SK-N-SH (cell line): Measurements from ENCODE around the gene CPOX. TPM values are rescaled to one million over a fixed set of nuclear protein-coding genes. Genes with fewer than 3 reads are reported as not detected.

Source experiments
- CTCF ChIA-PET: fragments of 300-600, 350-600 bp; formaldehyde crosslinking; extraction: SDS; loops from one replicate; lab custom pipeline; 2021; lab: Yijun Ruan, JAX
- POLR2A ChIA-PET: fragments of 350-600 bp; sonication (Branson Sonifier 250); formaldehyde crosslinking; extraction: SDS; loops from one replicate; lab custom pipeline; 2020; ENCODE audit warnings: antibody characterized with exemption, inconsistent platforms; lab: Yijun Ruan, JAX
- DNase-seq: peaks from one replicate; pipeline ENCODE4 v3.0.0; 2012
- H2AFZ ChIP-seq: fragments of 200-600 bp; sonication (generic); 2 replicates; pipeline ENCODE4 v1.8.1; 2016; ENCODE audit warnings: antibody characterized with exemption, mild to moderate bottlenecking, low read depth
- H3F3A ChIP-seq: fragments of 200-600 bp; sonication (generic); replicated peaks from 2 replicates; pipeline ENCODE3; 2016; ENCODE audit warnings: antibody characterized with exemption, mild to moderate bottlenecking; ENCODE audit not compliant: insufficient read depth
- H3K27ac ChIP-seq, 2 experiments: fragments of 200-500 bp in 1 of 2; fragments of 200-600 bp in 1 of 2; sonication (Bioruptor generic) in 1 of 2; sonication (generic), shearing (Covaris generic) in 1 of 2; 2 replicates each; pipeline versions ENCODE4 v1.5.1 to v1.6.1; 2014 to 2016; ENCODE audit warnings: low read depth in 2 of 2, inconsistent platforms in 1 of 2, low read length in 1 of 2, mild to moderate bottlenecking in 1 of 2, mixed read lengths in 1 of 2
- H3K27me3 ChIP-seq: fragments of 200-600 bp; sonication (generic), shearing (Covaris generic); 2 replicates; pipeline ENCODE4 v1.6.1; 2016; ENCODE audit warnings: mixed run types; ENCODE audit not compliant: insufficient read depth
- H3K36me3 ChIP-seq, 2 experiments: fragments of 200-500 bp in 1 of 2; fragments of 200-600 bp in 1 of 2; sonication (Bioruptor generic) in 1 of 2; sonication (generic) in 1 of 2; replicated peaks in 1 of 2; 2 replicates each; pipeline versions ENCODE3 to v1.5.1; 2014 to 2016; ENCODE audit warnings: low read length in 1 of 2, mild to moderate bottlenecking in 1 of 2; ENCODE audit not compliant: insufficient read depth in 2 of 2, control insufficient read depth in 1 of 2
- H3K4me1 ChIP-seq, 2 experiments: fragments of 200-500 bp in 1 of 2; fragments of 200-600 bp in 1 of 2; sonication (Bioruptor generic) in 1 of 2; sonication (generic), shearing (Covaris generic) in 1 of 2; 2 replicates each; pipeline versions ENCODE4 v1.5.1 to v1.6.1; 2014 to 2016; ENCODE audit warnings: low read depth in 1 of 2, low read length in 1 of 2, mixed run types in 1 of 2; ENCODE audit not compliant: insufficient read depth in 2 of 2, control insufficient read depth in 1 of 2
- H3K4me2 ChIP-seq: fragments of 200-600 bp; sonication (generic), shearing (Covaris generic); 2 replicates; pipeline ENCODE4 v1.6.1; 2017; ENCODE audit warnings: mixed run types
- H3K4me3 ChIP-seq, 2 experiments: fragments of 200-500 bp in 1 of 2; fragments of 200-600 bp in 1 of 2; sonication (Bioruptor generic) in 1 of 2; sonication (generic), shearing (Covaris generic) in 1 of 2; 2 replicates each; pipeline versions ENCODE4 v1.5.1 to v1.8.1; 2014 to 2016; ENCODE audit warnings: low read depth in 2 of 2, inconsistent platforms in 1 of 2, low read length in 1 of 2, mild to moderate bottlenecking in 1 of 2, mixed read lengths in 1 of 2, moderate library complexity in 1 of 2
- H3K79me2 ChIP-seq: fragments of 200-600 bp; sonication (generic); 2 replicates; pipeline ENCODE4 v1.8.1; 2017; ENCODE audit warnings: mild to moderate bottlenecking; ENCODE audit not compliant: insufficient read depth
- H3K9ac ChIP-seq: fragments of 200-600 bp; sonication (generic); 2 replicates; pipeline ENCODE4 v1.6.1; 2017; ENCODE audit warnings: mixed run types
- H3K9me2 ChIP-seq: fragments of 200-600 bp; sonication (generic); 2 replicates; pipeline ENCODE4 v1.6.1; 2017; ENCODE audit warnings: mixed run types
- H3K9me3 ChIP-seq: fragments of 200-600 bp; sonication (generic); 2 replicates; pipeline ENCODE4 v1.6.1; 2017; ENCODE audit warnings: mixed run types, mild to moderate bottlenecking, moderate library complexity
- H4K20me1 ChIP-seq: fragments of 200-600 bp; sonication (generic); 2 replicates; pipeline ENCODE4 v1.6.1; 2017; ENCODE audit warnings: mild to moderate bottlenecking, mixed run types; ENCODE audit not compliant: insufficient read depth
- ELF1 ChIP-seq: IDR thresholded peaks from 2 replicates; pipeline ENCODE4 v1.4.0; 2012
- EP300 ChIP-seq, 2 experiments: IDR thresholded peaks; 2 replicates each; pipeline versions ENCODE4 v1.4.0 to v1.6.1; 2012; ENCODE audit warnings: borderline replicate concordance in 1 of 2, low read depth in 1 of 2, low read length in 1 of 2
- EZH2phosphoT487 ChIP-seq: fragments of 200-600 bp; sonication (generic); IDR thresholded peaks from 2 replicates; pipeline ENCODE4 v1.6.1; 2017; ENCODE audit warnings: low read depth, mixed run types, mild to moderate bottlenecking, antibody characterized with exemption, moderate library complexity, borderline replicate concordance
- FOSL2 ChIP-seq: IDR thresholded peaks from 2 replicates; pipeline ENCODE4 v1.4.0; 2012; ENCODE audit warnings: low read depth, mild to moderate bottlenecking, moderate library complexity, borderline replicate concordance
- FOXJ3 ChIP-seq: sonication (generic); formaldehyde crosslinking; IDR thresholded peaks from 2 replicates; pipeline ENCODE4 v1.5.1; 2020; ENCODE audit warnings: mild to moderate bottlenecking, missing genetic modification reagents
- FOXM1 ChIP-seq: IDR thresholded peaks from 2 replicates; pipeline ENCODE4 v1.4.0; 2012; ENCODE audit warnings: low read depth, mild to moderate bottlenecking
- GATA2 ChIP-seq: sonication (generic); formaldehyde crosslinking; IDR thresholded peaks from 2 replicates; pipeline ENCODE4 v1.5.0; 2020; ENCODE audit warnings: mild to moderate bottlenecking, missing genetic modification reagents
- MEF2A ChIP-seq: IDR thresholded peaks from 2 replicates; pipeline ENCODE4 v1.4.0; 2012; ENCODE audit warnings: low read depth, borderline replicate concordance
- NFIC ChIP-seq: IDR thresholded peaks from 2 replicates; pipeline ENCODE4 v1.4.0; 2012; ENCODE audit warnings: borderline replicate concordance
- NRF1 ChIP-seq: IDR thresholded peaks from 2 replicates; pipeline ENCODE4 v1.6.1; 2012; ENCODE audit warnings: low read depth, mild to moderate bottlenecking, low read length
- POLR2AphosphoS5 ChIP-seq: IDR thresholded peaks from 2 replicates; pipeline ENCODE4 v1.6.1; 2012; ENCODE audit warnings: low read depth, low read length
- RAD21 ChIP-seq: IDR thresholded peaks from 2 replicates; pipeline ENCODE4 v1.6.1; 2012; ENCODE audit warnings: mild to moderate bottlenecking, low read length
- RCOR1 ChIP-seq: fragments of 150-350 bp; IDR thresholded peaks from 2 replicates; pipeline ENCODE4 v1.6.1; 2017; ENCODE audit warnings: antibody characterized with exemption, low read length
- RXRA ChIP-seq: IDR thresholded peaks from 2 replicates; pipeline ENCODE4 v1.4.0; 2012; ENCODE audit warnings: low read depth, mild to moderate bottlenecking, borderline replicate concordance
- SIN3A ChIP-seq: IDR thresholded peaks from 2 replicates; pipeline ENCODE4 v1.6.1; 2012; ENCODE audit warnings: low read depth, mild to moderate bottlenecking, low read length, moderate library complexity, borderline replicate concordance
- SMC3 ChIP-seq: IDR thresholded peaks from 2 replicates; pipeline ENCODE4 v1.6.1; 2012; ENCODE audit warnings: low read depth, low read length, improper control_type of control experiment
- TAF1 ChIP-seq: IDR thresholded peaks from 2 replicates; pipeline ENCODE4 v1.6.1; 2012; ENCODE audit warnings: low read depth, mild to moderate bottlenecking, low read length, moderate library complexity, borderline replicate concordance
- TEAD4 ChIP-seq: IDR thresholded peaks from 2 replicates; pipeline ENCODE4 v1.4.0; 2012; ENCODE audit warnings: mild to moderate bottlenecking, borderline replicate concordance; ENCODE audit not compliant: insufficient read depth
- YY1 ChIP-seq: IDR thresholded peaks from 2 replicates; pipeline ENCODE4 v1.4.0; 2012; ENCODE audit warnings: low read depth, mild to moderate bottlenecking
- WGBS: methylation state at CpG from one replicate; pipeline ENCODE4 v1.1.6; 2017; ENCODE audit warnings: low lambda C conversion rate; 5-methylcytosine and 5-hydroxymethylcytosine counted together
- polyA plus RNA-seq, 3 experiments: library from polyadenylated mRNA; depleted of rRNA; stranded (reverse); fragments of >200 nt; gene quantifications; 2 replicates each; pipeline ENCODE4 v1.2.3, GENCODE V29; 2012
- TF ChIP-seq, protein P1 (sequence below): fragments of 150-350 bp; IDR thresholded peaks from 2 replicates; pipeline ENCODE4 v1.6.1; 2016; ENCODE audit warnings: mild to moderate bottlenecking, low read depth, low read length
- TF ChIP-seq, protein P2 (sequence below): IDR thresholded peaks from 2 replicates; pipeline ENCODE4 v1.4.0; 2012; ENCODE audit warnings: low read depth, borderline replicate concordance

Gene CPOX
- polyA plus RNA-seq, 1 of the 3 experiments (the other 2 are of a cell fraction): 36.7 TPM

GRCh38 chr3:98630416-98630815 is 37.0 kb upstream of the CPOX start:
- POLR2A ChIA-PET: no interaction called here
- DNase-seq: no peak
- H3K9me3 ChIP-seq: no peaks in the 10 kb centered on the region
- no peak overlapping the region for H3K9ac ChIP-seq
- TF ChIP-seq NRF1 (no peak), EZH2phosphoT487 (no peak), RCOR1 (no peak), FOXM1 (no peak), RAD21 (no peak), SMC3 (no peak), RXRA (no peak)
- TF ChIP-seq, all 33 proteins: peak for 0
- no peaks in the 10 kb centered on the region for H3K9me2 ChIP-seq
- H3K79me2 ChIP-seq: no peaks in the 10 kb centered on the region
- H3K4me3 ChIP-seq: no peak overlapping the region
- WGBS: 43% methylated on average over 3 of the region's 3 CpGs
- no peaks in the 10 kb centered on the region for H3F3A ChIP-seq
- no peaks in the 10 kb centered on the region for H3K4me1 ChIP-seq
- no peaks in the 10 kb centered on the region for H3K36me3 ChIP-seq
- no peak overlapping the region for H2AFZ ChIP-seq
- CTCF ChIA-PET: interaction anchor here (1.3 to 1.6 kb wide), 2 partner anchors 19 to 28 kb away, joined by 3 to 5 read pairs; no protein-coding TSS in a partner anchor
- H4K20me1 ChIP-seq: no peaks in the 10 kb centered on the region
- H3K27ac ChIP-seq: no peak overlapping the region
- H3K27me3 ChIP-seq: no peaks in the 10 kb centered on the region
- H3K4me2 ChIP-seq: no peak overlapping the region

- no peak overlapping the region for H3K4me3 ChIP-seq
- H3K9me3 ChIP-seq: no peaks in the 10 kb centered on the region
- no peaks in the 10 kb centered on the region for H3K9me2 ChIP-seq
- no peak overlapping the region for H3K27ac ChIP-seq
- TF ChIP-seq GATA2 (CRISPR knock-in tag) (no peak), TAF1 (no peak), EP300 (IDR thresholded peaks at IDR 0.05; ENCODE audit: borderline replicate concordance in 1 of 2, low read depth in 1 of 2, low read length in 1 of 2) (no peak), NRF1 (no peak), ELF1 (no peak)
- TF ChIP-seq, protein P1, sequence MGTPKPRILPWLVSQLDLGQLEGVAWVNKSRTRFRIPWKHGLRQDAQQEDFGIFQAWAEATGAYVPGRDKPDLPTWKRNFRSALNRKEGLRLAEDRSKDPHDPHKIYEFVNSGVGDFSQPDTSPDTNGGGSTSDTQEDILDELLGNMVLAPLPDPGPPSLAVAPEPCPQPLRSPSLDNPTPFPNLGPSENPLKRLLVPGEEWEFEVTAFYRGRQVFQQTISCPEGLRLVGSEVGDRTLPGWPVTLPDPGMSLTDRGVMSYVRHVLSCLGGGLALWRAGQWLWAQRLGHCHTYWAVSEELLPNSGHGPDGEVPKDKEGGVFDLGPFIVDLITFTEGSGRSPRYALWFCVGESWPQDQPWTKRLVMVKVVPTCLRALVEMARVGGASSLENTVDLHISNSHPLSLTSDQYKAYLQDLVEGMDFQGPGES: no peak
- ChIA-PET CTCF (interaction anchor here (0.8 to 1.5 kb wide), 2 partner anchors 16 to 26 kb away, joined by 3 to 6 read pairs; no protein-coding TSS in a partner anchor), POLR2A (no interaction called here)
- H3K79me2 ChIP-seq: no peaks in the 10 kb centered on the region
- H3K36me3 ChIP-seq: no peaks in the 10 kb centered on the region
- no peaks in the 10 kb centered on the region for H3K27me3 ChIP-seq
- H3K4me1 ChIP-seq: no peaks in the 10 kb centered on the region
- H3F3A ChIP-seq: no peaks in the 10 kb centered on the region
- H3K9ac ChIP-seq: no peak overlapping the region
- H3K4me2 ChIP-seq: no peak overlapping the region
- no peaks in the 10 kb centered on the region for H4K20me1 ChIP-seq
- no peak for DNase-seq
- no peak overlapping the region for H2AFZ ChIP-seq
These were observed 34.9 kb upstream of the CPOX start for GRCh38 chr3:98628317-98628716.

- Histone ChIP-seq H3K27ac (no peak overlapping the region), H3K4me3 (no peak overlapping the region), H3K9me3 (no peaks in the 10 kb centered on the region), H3K4me1 (no peaks in the 10 kb centered on the region), H3F3A (no peaks in the 10 kb centered on the region), H3K4me2 (no peak overlapping the region), H3K36me3 (no peaks in the 10 kb centered on the region), H3K79me2 (no peaks in the 10 kb centered on the region), H3K9ac (no peak overlapping the region), H4K20me1 (no peaks in the 10 kb centered on the region), H3K9me2 (no peaks in the 10 kb centered on the region), H2AFZ (no peak overlapping the region), H3K27me3 (no peaks in the 10 kb centered on the region)
- ChIA-PET CTCF (interaction anchor here (0.8 to 1.4 kb wide), 2 partner anchors 8 to 16 kb away, joined by 3 to 5 read pairs; no protein-coding TSS in a partner anchor), POLR2A (no interaction called here)
- WGBS: 71% methylated on average over 4 of the region's 4 CpGs
- DNase-seq: no peak
- TF ChIP-seq TEAD4 (no peak), TAF1 (no peak), POLR2AphosphoS5 (no peak), FOXJ3 (CRISPR knock-in tag) (no peak), MEF2A (no peak), FOSL2 (no peak), SIN3A (no peak), NFIC (no peak), YY1 (no peak)
- TF ChIP-seq, protein P2, sequence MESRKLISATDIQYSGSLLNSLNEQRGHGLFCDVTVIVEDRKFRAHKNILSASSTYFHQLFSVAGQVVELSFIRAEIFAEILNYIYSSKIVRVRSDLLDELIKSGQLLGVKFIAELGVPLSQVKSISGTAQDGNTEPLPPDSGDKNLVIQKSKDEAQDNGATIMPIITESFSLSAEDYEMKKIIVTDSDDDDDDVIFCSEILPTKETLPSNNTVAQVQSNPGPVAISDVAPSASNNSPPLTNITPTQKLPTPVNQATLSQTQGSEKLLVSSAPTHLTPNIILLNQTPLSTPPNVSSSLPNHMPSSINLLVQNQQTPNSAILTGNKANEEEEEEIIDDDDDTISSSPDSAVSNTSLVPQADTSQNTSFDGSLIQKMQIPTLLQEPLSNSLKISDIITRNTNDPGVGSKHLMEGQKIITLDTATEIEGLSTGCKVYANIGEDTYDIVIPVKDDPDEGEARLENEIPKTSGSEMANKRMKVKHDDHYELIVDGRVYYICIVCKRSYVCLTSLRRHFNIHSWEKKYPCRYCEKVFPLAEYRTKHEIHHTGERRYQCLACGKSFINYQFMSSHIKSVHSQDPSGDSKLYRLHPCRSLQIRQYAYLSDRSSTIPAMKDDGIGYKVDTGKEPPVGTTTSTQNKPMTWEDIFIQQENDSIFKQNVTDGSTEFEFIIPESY: no peak
These were observed 32.7 kb upstream of the CPOX start for GRCh38 chr3:98626151-98626550.
